Mesendoderm (in vitro differentiated cells): ENCODE data around the gene ZNF789. TPM values are rescaled to one million over a fixed set of nuclear protein-coding genes. Genes with fewer than 3 reads are reported as not detected.
"Not testable (repeated sequence)": the region's sequence is repeated elsewhere in the genome, so short reads cannot be mapped to it uniquely, and the experiment has no call there.

ENCODE experiments used
- DNase-seq: peaks from one replicate; pipeline ENCODE4 v3.0.0; 2013
- H2AK5ac ChIP-seq: 2 replicates; pipeline ENCODE4 v1.6.1; 2013; ENCODE audit warnings: low read length, inconsistent platforms
- H2BK120ac ChIP-seq: 2 replicates; pipeline ENCODE4 v1.6.1; 2013; ENCODE audit warnings: low read depth, mild to moderate bottlenecking, low read length, moderate library complexity, mixed read lengths
- H2BK15ac ChIP-seq: replicated peaks from 2 replicates; pipeline ENCODE4 v1.6.1; 2013; ENCODE audit warnings: low read depth, mild to moderate bottlenecking, moderate library complexity
- H2BK5ac ChIP-seq: 2 replicates; pipeline ENCODE4 v1.6.1; 2013; ENCODE audit warnings: low read length, inconsistent platforms
- H3K18ac ChIP-seq: 2 replicates; pipeline ENCODE4 v1.6.1; 2013; ENCODE audit warnings: mild to moderate bottlenecking, low read length, mixed read lengths
- H3K23ac ChIP-seq: one replicate; pipeline ENCODE4 v1.6.1; 2013; ENCODE audit warnings: low read length
- H3K27ac ChIP-seq: 2 replicates; pipeline ENCODE4 v1.5.1; 2013; ENCODE audit warnings: low read depth, mild to moderate bottlenecking, inconsistent platforms, low read length, moderate library complexity
- H3K27me3 ChIP-seq: 2 replicates; pipeline ENCODE4 v1.6.1; 2013; ENCODE audit warnings: low read length, control low read depth, mild to moderate bottlenecking, inconsistent platforms; ENCODE audit not compliant: insufficient read depth, poor library complexity
- H3K36me3 ChIP-seq: 2 replicates; pipeline ENCODE4 v1.6.1; 2013; ENCODE audit warnings: low read length, inconsistent platforms; ENCODE audit not compliant: control insufficient read depth, insufficient read depth
- H3K4ac ChIP-seq: one replicate; pipeline ENCODE4 v1.6.1; 2013; ENCODE audit warnings: low read depth, mild to moderate bottlenecking, low read length, moderate library complexity
- H3K4me1 ChIP-seq: 2 replicates; pipeline ENCODE4 v1.6.1; 2013; ENCODE audit warnings: low read depth, low read length, inconsistent platforms; ENCODE audit not compliant: control insufficient read depth
- H3K4me2 ChIP-seq: 2 replicates; pipeline ENCODE4 v1.6.1; 2013; ENCODE audit warnings: low read length
- H3K4me3 ChIP-seq: 2 replicates; pipeline ENCODE4 v1.5.1; 2013; ENCODE audit warnings: mild to moderate bottlenecking, low read length
- H3K56ac ChIP-seq: one replicate; pipeline ENCODE4 v1.6.1; 2013; ENCODE audit warnings: low read length
- H3K79me1 ChIP-seq: 2 replicates; pipeline ENCODE4 v1.6.1; 2013; ENCODE audit warnings: low read length, inconsistent platforms
- H3K79me2 ChIP-seq: 2 replicates; pipeline ENCODE4 v1.6.1; 2013; ENCODE audit warnings: mild to moderate bottlenecking, low read length; ENCODE audit not compliant: control insufficient read depth, insufficient read depth
- H3K9ac ChIP-seq: 2 replicates; pipeline ENCODE4 v1.6.1; 2013; ENCODE audit warnings: low read length, inconsistent platforms
- H4K5ac ChIP-seq: one replicate; pipeline ENCODE4 v1.6.1; 2013; ENCODE audit warnings: low read length
- H4K8ac ChIP-seq: one replicate; pipeline ENCODE4 v1.6.1; 2013; ENCODE audit warnings: low read depth, mild to moderate bottlenecking, control low read depth, low read length, moderate library complexity
- WGBS: extraction: QIAGEN DNeasy Blood & Tissue Kit; methylation state at CpG from one replicate; pipeline ENCODE4 v1.1.7; 2013; ENCODE audit warnings: low lambda C conversion rate, missing lambda C conversion rate; ENCODE audit not compliant: insufficient coverage; ENCODE audit errors: extremely low coverage; 5-methylcytosine and 5-hydroxymethylcytosine counted together
- polyA plus RNA-seq, 2 experiments: library from polyadenylated mRNA; stranded (reverse); fragments of 200-250 nt; gene quantifications; one replicate each; pipeline ENCODE4 v1.2.3, GENCODE V29; 2013

ZNF789 gene
- polyA plus RNA-seq (2013, experiment 1 of 2) = 6.6 TPM
- polyA plus RNA-seq (2013, experiment 2 of 2) = 6.8 TPM

GRCh38 chr7:99472561-99473314, at the start of gene ZNF789:
Gene ZNF789 (plus strand): TSS chr7:99472890. CDS start chr7:99476457, 3,567 bp downstream.
- Histone ChIP-seq H3K4me1 (no peaks in the 10 kb centered on the region), H3K79me1 (peaks cover 15% of the 10 kb centered on the region), H3K4me2 (peak within 1 kb of the TSS; percentile 81), H3K27ac (peak within 1 kb of the TSS; percentile 33), H2BK120ac (no peak within 1 kb of the TSS), H3K23ac (no peak within 1 kb of the TSS), H4K5ac (no peak within 1 kb of the TSS), H3K9ac (peak within 1 kb of the TSS; percentile 89), H3K18ac (peak within 1 kb of the TSS; percentile 63), H3K4me3 (peak within 1 kb of the TSS; percentile 74), H2BK5ac (no peak within 1 kb of the TSS), H4K8ac (no peak within 1 kb of the TSS), H2BK15ac (no peak within 1 kb of the TSS), H2AK5ac (no peak within 1 kb of the TSS), H3K79me2 (peaks cover 31% of the 10 kb centered on the region), H3K27me3 (no peaks in the 10 kb centered on the region), H3K56ac (peak within 1 kb of the TSS; percentile 91), H3K36me3 (no peaks in the 10 kb centered on the region), H3K4ac (peak within 1 kb of the TSS; percentile 48)
- peak; percentile 98 for DNase-seq
- no CpG with 5 or more reads among the region's 56 CpGs for WGBS

- Histone ChIP-seq H3K9ac (no peak overlapping the region), H3K18ac (no peak overlapping the region), H3K4me3 (no peak overlapping the region), H3K27me3 (no peaks in the 10 kb centered on the region), H3K56ac (no peak overlapping the region), H2BK120ac (no peak overlapping the region), H2BK5ac (no peak overlapping the region), H3K4me2 (no peak overlapping the region), H4K5ac (no peak overlapping the region), H3K4ac (no peak overlapping the region), H3K36me3 (peaks cover 18% of the 10 kb centered on the region), H4K8ac (no peak overlapping the region), H2BK15ac (no peak overlapping the region), H3K79me1 (no peaks in the 10 kb centered on the region), H2AK5ac (no peak overlapping the region), H3K27ac (no peak overlapping the region), H3K79me2 (no peaks in the 10 kb centered on the region), H3K23ac (no peak overlapping the region), H3K4me1 (no peaks in the 10 kb centered on the region)
- WGBS = no CpG with 5 or more reads among the region's 24 CpGs
- DNase-seq = no peak
Observed at GRCh38 chr7:99424932-99425730, 47.6 kb upstream of the ZNF789 start.

- Histone ChIP-seq H3K9ac (no peak overlapping the region), H3K4ac (no peak overlapping the region), H3K23ac (no peak overlapping the region), H3K56ac (no peak overlapping the region), H2BK15ac (no peak overlapping the region), H3K18ac (no peak overlapping the region), H4K5ac (no peak overlapping the region), H2BK5ac (no peak overlapping the region), H3K27ac (no peak overlapping the region), H3K4me2 (no peak overlapping the region), H3K4me3 (no peak overlapping the region), H3K4me1 (no peaks in the 10 kb centered on the region), H2BK120ac (no peak overlapping the region), H3K79me1 (no peaks in the 10 kb centered on the region), H2AK5ac (no peak overlapping the region), H3K79me2 (no peaks in the 10 kb centered on the region), H3K36me3 (peaks cover 18% of the 10 kb centered on the region), H3K27me3 (no peaks in the 10 kb centered on the region), H4K8ac (no peak overlapping the region)
- DNase-seq = no peak
- no CpG with 5 or more reads among the region's 10 CpGs for WGBS
Observed at GRCh38 chr7:99428972-99429566, 43.6 kb upstream of the ZNF789 start.

GRCh38 chr7:99429756-99430155, 42.9 kb upstream of the ZNF789 start:
- Histone ChIP-seq H2AK5ac (no peak overlapping the region), H4K5ac (no peak overlapping the region), H3K79me1 (no peaks in the 10 kb centered on the region), H4K8ac (no peak overlapping the region), H3K56ac (no peak overlapping the region), H3K4me3 (no peak overlapping the region), H3K4me2 (no peak overlapping the region), H2BK120ac (no peak overlapping the region), H3K36me3 (peaks cover 20% of the 10 kb centered on the region), H2BK5ac (no peak overlapping the region), H2BK15ac (no peak overlapping the region), H3K27ac (no peak overlapping the region), H3K79me2 (no peaks in the 10 kb centered on the region), H3K18ac (no peak overlapping the region), H3K27me3 (no peaks in the 10 kb centered on the region), H3K4me1 (no peaks in the 10 kb centered on the region), H3K23ac (no peak overlapping the region), H3K9ac (no peak overlapping the region), H3K4ac (no peak overlapping the region)
- no peak for DNase-seq
- no CpG with 5 or more reads among the region's 8 CpGs for WGBS

GRCh38 chr7:99431756-99432540, 40.7 kb upstream of the ZNF789 start:
- H3K23ac ChIP-seq, H4K8ac ChIP-seq, H3K56ac ChIP-seq, H3K4me1 ChIP-seq, H4K5ac ChIP-seq, H2BK15ac ChIP-seq, H3K4me2 ChIP-seq, H3K79me1 ChIP-seq, H2AK5ac ChIP-seq, H3K4ac ChIP-seq, H3K27me3 ChIP-seq, H3K9ac ChIP-seq, H3K79me2 ChIP-seq, H2BK120ac ChIP-seq, H3K18ac ChIP-seq, H3K27ac ChIP-seq, H3K4me3 ChIP-seq, H2BK5ac ChIP-seq: not testable (repeated sequence)
- peak; percentile 66 for DNase-seq
- WGBS = no CpG with 5 or more reads among the region's 13 CpGs
- H3K36me3 ChIP-seq = peaks cover 19% of the 10 kb centered on the region
